Renal cortical epithelial cell (primary cell): ENCODE data around the gene SLC26A4. TPM values are rescaled to one million over a fixed set of nuclear protein-coding genes. Genes with fewer than 3 reads are reported as not detected.

ENCODE experiments used
- DNase-seq: peaks from one replicate; pipeline ENCODE4 v3.0.0-alpha.2; 2011; ENCODE audit warnings: low read depth
- total RNA-seq: library from RNA; depleted of rRNA; stranded (reverse); fragments of >200 nt; gene quantifications from 2 replicates; pipeline ENCODE4 v1.2.3, GENCODE V29; 2014

SLC26A4 gene
- total RNA-seq, 1 donor from 2014 or later: 0.10 TPM

GRCh38 chr7:107661081-107661864, 645 bp downstream of the SLC26A4 start:
- DNase-seq: peak; percentile 33

DNA sequence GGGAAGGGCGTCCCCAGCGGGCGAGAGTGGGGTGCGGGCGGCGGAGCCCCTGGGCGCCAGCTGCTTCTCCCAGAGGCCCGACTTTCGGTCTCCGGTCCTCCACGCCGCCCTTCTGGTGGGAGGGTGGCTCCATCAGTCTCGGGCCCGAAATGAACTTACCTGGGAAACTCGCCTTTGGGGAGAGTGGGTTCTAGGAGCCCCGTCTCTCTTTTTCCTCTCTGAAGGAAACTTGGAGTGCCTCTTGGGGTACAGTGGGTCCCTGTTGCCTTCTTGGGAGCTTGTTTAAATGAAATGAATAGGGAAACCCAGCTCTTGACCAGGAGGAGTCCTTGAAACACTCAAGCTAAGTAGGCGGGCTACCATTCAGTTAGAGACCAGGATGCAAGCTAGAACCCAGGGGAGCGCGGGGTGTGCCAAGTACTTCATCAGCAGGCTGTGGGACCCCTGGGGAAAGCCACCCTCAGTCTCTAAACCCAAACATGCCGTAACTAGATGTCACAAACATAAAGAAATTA, 1.3 kb downstream of the SLC26A4 start:
- DNase-seq: no peak

DNA sequence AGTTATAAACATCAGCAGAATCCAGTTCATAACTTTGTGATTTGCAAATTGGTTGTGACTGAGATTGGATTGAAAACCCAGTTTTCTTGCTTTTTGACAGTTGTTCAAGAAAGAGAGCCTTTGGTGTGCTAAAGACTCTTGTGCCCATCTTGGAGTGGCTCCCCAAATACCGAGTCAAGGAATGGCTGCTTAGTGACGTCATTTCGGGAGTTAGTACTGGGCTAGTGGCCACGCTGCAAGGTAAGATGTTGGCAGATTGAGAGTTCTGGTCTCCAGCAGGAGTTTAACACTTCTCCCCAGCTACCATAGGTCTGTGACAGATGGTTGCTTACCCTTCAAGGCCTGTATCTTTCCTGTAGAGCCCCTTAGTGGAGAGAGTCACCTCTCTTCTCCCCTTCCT, 2.6 kb downstream of the SLC26A4 start:
- no peak for DNase-seq

GRCh38 chr7:107666790-107667189, 6.2 kb downstream of the SLC26A4 start:
- DNase-seq: no peak

GRCh38 chr7:107667341-107667740, 6.7 kb downstream of the SLC26A4 start:
- no peak for DNase-seq

- no peak for DNase-seq
These were observed 7.7 kb downstream of the SLC26A4 start for GRCh38 chr7:107668296-107668695.

DNA sequence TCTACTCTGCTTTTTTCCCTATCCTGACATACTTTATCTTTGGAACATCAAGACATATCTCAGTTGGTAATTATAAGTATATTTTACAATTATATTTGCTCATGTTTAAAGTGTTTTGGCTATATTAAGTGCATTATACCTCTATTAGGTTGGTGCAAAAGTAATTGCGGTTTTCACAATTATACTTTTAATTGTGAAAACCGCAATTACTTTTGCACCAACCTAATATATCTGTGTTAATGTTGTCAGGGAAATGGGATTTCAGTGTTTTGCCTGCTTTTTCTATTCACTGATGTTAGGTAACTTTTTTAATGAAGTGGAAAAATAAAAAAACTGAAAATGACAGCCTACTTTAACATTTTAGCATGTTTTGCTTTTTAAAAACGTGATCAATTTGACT, 11.6 kb downstream of the SLC26A4 start:
- no peak for DNase-seq

DNA sequence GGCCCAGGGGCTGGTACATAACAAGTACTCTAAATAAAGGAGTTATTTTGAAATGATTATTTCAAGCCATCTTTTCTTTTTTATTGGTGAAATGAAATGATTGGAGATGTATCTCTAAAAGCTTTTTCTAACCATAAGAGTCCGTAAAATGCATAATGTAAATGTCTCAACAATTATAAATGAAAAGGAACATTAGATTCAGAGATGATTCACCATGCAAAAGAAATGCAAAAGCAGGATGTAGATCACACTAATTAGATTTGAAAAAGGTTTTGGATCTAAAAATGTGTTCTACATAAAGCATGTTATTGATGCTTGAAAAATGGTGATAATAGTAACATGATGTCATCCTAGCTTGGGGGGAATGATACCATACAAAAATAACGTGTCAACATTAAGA, 15.6 kb downstream of the SLC26A4 start:
- no peak for DNase-seq

- no peak for DNase-seq
These were observed 17.6 kb downstream of the SLC26A4 start for GRCh38 chr7:107678110-107678753.

GRCh38 chr7:107680478-107680877, 19.9 kb downstream of the SLC26A4 start:
- no peak for DNase-seq

DNA sequence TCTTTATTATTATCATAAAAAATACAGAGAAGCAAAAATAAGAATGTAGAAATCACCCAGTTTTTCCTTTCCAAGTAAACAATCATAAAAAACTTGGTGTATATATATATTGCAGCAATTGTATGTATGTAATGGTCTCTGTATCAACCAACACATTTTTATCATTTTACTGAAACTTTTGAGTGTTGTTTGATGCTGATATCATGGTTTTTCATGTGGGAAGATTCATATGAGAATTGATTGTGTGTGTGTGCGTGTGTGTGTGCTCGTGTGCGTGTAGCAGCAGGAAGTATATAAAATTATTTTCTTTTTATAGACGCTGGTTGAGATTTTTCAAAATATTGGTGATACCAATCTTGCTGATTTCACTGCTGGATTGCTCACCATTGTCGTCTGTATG, 22.3 kb downstream of the SLC26A4 start:
- no peak for DNase-seq

DNA sequence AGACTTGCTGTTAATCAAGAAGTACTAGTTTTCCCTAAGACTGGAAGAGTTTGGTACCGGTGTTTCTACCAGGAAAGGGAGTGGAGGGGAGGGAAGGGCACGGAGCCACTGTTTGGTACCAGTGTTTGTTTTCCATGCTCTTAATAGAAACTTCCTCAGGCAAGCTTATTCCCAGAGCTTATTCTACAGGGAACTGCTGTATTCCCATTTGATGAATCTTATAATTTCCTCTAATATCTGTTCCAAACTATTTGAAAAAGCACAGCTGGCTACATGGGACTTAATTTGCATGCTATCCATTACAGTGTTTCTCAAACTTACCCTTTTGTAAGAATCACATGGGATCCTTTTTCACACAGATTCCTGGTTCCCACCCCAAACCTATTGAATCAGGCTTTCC, 23.7 kb downstream of the SLC26A4 start:
- no peak for DNase-seq

DNA sequence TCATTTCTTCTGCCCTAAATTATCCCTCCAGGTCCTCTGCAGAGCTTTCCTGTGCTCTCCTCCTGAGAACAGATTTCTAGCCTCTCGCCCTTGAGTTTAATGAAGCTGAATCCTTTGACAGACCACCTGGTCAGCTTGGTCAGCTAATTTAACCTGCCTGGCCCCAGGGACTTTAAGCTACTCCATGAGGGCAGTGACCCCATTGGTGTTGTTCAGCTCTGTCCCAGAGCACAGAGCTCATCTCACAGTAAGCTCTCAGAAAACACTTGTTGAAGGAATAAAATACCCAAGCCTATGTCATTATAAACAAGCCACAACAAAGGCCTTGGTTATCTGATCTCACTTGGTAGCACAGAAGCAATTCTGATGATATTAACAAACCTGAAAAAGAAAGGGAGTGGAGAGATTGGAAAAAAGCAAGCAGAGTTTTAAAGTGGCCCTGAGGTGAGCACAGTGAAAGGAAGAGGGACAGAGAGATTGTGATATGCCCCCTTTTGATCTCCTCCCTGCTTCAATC, 24.4 kb downstream of the SLC26A4 start:
- DNase-seq: no peak

DNA sequence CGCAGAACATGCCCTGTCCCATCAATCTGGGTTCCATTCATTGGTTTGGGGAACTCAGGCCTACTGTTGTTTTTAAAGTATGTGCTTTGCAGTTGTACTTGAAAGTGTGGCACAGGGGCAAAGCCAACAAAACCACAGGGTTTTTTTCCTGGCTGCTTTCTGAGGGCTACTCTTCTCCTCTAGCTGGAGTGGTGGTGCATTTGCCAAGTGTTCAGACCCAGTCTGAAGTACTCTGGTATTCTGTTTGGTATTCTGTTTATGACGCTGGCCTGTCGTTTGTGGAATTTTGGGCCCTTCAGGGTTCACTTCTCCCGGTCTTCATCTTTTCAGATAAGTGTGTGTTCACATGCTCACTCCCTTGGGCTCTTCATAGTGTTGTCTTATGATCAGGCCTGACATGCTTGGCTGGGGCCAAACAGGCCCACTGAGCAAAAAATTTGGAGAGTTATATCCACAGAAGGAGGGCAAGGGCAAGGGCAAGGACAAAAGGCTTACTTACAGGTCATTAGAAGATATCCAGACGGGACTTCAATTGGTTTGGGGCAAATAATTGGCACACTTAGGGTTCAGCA, 26.3 kb downstream of the SLC26A4 start:
- DNase-seq: no peak

GRCh38 chr7:107687656-107688055, 27.0 kb downstream of the SLC26A4 start:
- DNase-seq: peak; percentile 38

DNA sequence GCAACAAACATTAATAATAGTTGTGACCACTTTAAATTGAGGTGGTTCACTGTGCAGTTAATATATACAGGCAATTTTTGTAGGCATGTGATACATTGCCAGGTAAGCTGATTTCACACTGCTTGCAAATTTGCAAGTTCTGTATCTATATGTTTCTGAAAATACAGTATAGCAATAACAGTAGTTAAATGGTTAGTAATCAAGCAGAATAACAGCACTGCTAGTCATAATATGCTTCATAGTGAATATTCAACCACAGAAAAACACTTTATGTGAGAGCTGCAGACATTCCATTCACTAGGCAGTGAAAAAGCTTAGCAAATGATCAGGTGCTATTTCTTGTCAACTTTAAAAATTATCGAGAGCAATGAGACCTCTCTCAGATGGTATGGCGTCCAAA, 28.9 kb downstream of the SLC26A4 start:
- no peak for DNase-seq

DNA sequence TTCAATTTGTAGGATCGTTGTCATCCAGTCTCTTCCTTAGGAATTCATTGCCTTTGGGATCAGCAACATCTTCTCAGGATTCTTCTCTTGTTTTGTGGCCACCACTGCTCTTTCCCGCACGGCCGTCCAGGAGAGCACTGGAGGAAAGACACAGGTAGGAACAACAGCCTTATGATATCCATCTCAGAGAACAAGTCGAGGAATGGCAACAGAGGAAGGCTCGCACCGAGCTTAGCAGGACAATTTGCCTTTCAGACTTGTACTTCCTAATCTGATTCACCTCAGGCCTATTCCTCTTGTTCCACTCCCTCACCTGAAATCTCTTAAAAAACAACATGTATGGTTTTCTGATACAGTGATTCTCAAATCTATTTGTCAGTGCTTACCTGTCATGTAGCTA, 29.5 kb downstream of the SLC26A4 start:
- DNase-seq: no peak

DNA sequence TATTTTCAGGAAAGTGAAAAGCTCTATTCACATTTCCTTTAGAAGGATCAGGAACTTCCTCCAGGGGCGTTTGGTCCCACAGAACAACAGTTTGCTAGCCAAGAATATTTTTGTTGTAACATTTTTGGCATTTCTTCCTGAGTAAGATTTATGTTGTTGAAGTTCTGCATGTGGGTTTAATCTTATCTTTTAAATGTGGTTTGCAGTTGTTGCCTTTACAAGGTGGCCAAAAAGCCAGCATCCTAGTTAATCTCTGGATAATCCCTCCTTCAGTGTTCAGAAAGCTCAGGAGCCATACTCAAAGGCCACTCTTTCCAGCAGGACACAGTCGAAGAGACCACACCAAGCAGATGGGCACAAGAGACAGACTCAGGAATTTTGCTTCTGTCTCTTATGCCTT, 30.0 kb downstream of the SLC26A4 start:
- DNase-seq: no peak

GRCh38 chr7:107691716-107692115, 31.1 kb downstream of the SLC26A4 start:
- no peak for DNase-seq

- DNase-seq: no peak
These were observed 31.9 kb downstream of the SLC26A4 start for GRCh38 chr7:107692501-107692900.

DNA sequence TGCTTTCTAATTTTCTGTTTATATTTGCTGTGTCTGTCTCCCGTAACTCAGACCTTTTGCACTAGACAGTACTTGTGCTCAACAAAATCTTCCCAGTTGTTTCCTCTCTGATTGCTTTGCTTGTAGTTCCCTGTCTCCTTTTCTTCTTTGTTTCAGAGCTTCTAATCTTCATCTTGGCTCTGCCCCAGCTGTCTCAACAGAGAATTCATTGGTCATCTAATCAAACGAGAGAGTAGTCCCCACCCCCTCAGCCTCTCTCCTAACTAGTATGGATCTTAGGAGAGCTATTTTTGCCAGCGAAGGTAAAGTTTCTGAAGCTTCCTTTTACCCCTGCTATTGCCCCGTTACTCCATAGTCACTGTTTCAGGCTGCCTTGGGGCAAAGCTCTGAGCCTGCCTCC, 32.8 kb downstream of the SLC26A4 start:
- DNase-seq: no peak

DNA sequence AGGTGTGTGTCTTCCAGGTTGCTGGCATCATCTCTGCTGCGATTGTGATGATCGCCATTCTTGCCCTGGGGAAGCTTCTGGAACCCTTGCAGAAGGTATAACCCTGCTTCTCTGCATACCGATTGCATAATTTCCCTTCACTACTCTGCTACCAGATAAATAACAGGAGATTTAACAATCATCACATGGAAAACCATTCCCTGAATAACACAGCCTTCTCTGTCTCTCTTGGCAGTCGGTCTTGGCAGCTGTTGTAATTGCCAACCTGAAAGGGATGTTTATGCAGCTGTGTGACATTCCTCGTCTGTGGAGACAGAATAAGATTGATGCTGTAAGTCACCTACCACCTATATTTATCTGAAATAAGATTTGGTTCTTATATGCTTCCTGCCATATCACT, 33.8 kb downstream of the SLC26A4 start:
- no peak for DNase-seq
